ENCODE results near the gene RNF151.

DNA sequence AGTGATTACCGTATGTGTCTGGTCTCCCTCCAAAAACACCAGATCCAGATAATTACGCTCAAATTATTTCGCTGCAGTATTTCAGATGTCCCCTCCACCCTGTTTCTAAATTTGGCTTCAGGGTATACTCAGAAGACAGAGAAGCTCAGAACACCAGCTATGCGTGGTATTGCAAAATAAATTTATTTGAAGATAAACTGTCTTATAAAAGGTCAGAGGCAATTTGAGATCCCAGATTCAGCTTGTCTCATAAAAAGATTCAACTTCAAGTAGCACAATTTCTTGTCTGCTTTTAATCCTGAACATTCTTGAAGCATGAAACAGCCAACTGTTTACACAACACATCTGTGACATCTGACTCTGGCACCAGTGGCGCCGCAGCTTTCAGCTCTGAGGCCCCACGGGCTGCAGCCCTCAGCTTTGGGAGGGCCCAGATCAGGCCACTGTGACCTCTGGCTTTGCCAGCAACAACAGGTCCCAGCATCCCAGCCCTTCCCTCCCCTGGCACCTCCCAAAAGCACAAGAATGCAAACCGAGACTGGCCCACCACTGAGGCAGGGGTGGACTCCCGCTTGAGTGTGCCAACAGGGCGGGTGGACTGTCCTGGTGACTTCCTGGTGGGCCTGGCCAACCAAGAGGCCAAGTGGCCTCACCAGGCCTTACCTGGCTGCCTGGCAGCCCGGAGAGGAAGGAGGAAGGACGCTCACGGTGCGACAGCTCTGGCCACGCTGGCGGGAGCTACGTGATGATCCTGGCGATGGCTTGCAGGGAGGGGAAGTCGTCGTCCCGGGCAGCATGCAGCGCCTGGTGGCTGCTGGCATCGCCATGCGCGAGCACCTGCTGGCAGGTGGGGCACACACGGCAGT lies 31.1 kb downstream of the RNF151 start:
- TF ChIP-seq EZH2phosphoT487 (IDR thresholded peaks at IDR 0.05; ENCODE audit: low read length) (no peak), EZH2 (optimal IDR thresholded peaks at IDR 0.05; ENCODE audit: low read depth, low read length) (no peak)
- TF ChIP-seq, protein P1, sequence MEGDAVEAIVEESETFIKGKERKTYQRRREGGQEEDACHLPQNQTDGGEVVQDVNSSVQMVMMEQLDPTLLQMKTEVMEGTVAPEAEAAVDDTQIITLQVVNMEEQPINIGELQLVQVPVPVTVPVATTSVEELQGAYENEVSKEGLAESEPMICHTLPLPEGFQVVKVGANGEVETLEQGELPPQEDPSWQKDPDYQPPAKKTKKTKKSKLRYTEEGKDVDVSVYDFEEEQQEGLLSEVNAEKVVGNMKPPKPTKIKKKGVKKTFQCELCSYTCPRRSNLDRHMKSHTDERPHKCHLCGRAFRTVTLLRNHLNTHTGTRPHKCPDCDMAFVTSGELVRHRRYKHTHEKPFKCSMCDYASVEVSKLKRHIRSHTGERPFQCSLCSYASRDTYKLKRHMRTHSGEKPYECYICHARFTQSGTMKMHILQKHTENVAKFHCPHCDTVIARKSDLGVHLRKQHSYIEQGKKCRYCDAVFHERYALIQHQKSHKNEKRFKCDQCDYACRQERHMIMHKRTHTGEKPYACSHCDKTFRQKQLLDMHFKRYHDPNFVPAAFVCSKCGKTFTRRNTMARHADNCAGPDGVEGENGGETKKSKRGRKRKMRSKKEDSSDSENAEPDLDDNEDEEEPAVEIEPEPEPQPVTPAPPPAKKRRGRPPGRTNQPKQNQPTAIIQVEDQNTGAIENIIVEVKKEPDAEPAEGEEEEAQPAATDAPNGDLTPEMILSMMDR (IDR thresholded peaks at IDR 0.05; ENCODE audit: low read length), result no peak

Measured in MM.1S (cell line).